Measurements from ENCODE around the gene CALHM6. TPM values are rescaled to one million over a fixed set of nuclear protein-coding genes. Genes with fewer than 3 reads are reported as not detected.
A peak's percentile ranks its signal among the peaks of the same experiment; 100 is the strongest.
"Not testable (repeated sequence)": the region's sequence is repeated elsewhere in the genome, so short reads cannot be mapped to it uniquely, and the experiment has no call there.

CALHM6 gene
- total RNA-seq, 1 experiment from 2014 or later, result 9.6 TPM

DNA sequence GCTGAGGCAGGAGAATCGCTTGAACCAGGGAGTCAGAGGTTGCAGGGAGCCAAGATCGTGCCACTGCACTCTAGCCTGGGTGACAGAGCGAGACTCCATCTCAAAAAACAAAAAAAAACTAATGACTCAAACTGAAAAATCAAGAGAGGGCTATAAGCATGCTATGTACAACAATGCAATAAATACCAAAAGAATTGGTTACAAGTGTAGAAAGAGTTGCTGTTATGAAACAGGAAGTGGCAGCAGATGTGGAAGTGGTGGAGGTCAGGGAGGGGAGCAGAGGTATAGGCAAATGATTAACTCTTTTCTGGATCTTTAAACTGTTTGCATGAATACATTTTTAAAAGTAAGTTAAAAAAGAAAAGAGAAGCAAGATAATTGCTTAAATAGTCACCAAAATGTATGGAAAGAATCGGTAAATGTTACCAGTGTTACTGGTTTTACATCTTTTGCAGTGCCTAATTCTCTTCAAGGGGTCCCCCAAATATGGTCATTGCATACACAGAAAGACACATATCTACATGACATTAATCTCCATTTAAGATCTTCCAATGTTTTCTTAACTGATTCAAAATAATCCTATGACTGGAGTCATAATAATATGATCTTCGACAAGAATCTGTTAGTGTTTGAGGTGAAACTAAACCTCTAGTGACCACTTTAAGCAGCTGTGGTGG lies 15.0 kb downstream of the CALHM6 start:
- DNase-seq (ENCODE audit: low read depth), result no peak

- no peak for DNase-seq (ENCODE audit: low read depth)
Observed at GRCh38 chr6:116482780-116483179, 21.6 kb downstream of the CALHM6 start.

DNA sequence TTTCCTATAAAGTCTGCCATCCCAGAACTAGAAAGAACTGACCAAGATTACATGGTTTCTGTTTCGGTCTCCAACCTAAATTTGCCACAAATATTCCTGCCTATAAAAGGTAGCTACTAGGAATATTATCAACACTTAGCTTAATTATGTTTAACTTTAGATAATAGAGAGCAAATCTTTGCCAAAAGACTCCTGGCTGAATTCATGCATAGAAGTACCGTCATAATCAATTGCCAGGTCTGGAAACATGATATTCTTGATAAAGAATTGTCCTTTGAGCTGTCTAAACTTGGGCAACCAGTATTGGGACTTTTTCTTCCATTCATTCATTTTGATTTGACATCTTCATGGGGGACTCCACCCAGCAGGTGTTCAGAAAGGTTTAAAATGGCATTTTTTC lies 22.4 kb downstream of the CALHM6 start:
- DNase-seq (ENCODE audit: low read depth), result no peak

DNA sequence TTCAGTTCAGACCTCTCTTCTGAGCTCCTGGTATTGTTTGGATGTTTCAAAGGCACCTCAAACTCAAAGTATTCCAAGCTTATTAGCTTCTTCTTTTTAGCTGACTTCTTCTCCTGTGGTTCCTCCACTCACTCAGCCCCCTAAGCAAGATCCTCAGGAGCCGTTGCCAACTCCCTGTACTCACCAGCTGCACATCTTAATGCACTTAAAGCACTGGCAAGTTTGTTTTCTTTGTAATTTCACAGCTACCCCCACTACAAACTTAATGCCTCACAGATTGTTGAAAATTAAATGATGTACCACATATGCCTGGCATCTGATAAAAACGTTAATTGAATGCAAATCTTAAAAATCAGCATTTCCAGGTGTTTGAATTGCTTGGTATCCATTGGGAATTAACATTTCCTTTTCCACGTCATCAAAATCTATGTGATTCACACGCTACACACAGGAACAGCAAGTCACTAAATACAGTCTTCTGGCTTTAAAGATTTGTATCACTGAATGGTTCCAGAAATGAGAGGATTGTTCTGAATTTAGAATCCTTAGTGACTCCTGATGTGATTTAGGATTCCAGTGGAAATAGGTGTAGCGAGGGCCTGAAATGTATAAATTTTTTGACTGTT lies 24.5 kb downstream of the CALHM6 start:
- DNase-seq (ENCODE audit: low read depth), result no peak

- DNase-seq (ENCODE audit: low read depth), result no peak
Observed at GRCh38 chr6:116491610-116492330, 30.6 kb downstream of the CALHM6 start.

DNA sequence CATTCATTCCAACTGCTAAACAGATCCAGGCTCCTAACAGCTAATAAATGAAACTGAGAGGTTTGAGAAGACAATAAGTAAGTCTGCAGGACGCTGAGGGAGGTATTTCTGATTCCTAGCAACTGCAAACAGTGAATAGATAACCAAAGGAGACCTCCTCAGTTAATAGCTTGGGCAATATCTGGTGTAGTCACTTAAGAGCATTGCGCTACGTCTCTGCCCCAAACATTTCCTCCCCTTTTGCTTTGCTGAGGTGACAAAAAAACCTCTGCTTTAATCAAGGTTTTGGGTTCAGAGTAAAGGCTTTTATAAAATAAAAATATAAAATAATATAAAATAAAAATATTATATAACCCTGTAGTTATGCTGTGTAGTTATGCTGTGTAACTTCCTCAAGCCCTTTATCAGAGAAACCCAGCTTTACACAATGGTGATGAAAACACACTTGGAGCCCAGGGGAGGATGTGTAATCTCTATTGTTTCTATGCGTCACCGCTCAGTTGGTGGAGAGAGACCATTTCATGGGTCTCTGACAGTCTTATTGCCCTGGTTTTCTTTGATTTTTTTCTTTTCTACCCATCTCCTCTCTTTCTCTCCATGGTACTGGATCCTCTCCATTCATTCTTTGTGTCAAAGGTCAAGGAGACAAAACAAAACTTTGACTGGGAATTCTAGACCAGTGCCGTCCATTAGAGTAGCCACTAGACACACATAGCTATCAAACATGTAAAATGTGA lies 31.3 kb downstream of the CALHM6 start:
- DNase-seq (ENCODE audit: low read depth), result no peak

GRCh38 chr6:116495161-116495560 lies 34.0 kb downstream of the CALHM6 start:
- DNase-seq (ENCODE audit: low read depth), result not testable (repeated sequence)

GRCh38 chr6:116497113-116497676 lies 36.0 kb downstream of the CALHM6 start:
- no peak for DNase-seq (ENCODE audit: low read depth)

DNA sequence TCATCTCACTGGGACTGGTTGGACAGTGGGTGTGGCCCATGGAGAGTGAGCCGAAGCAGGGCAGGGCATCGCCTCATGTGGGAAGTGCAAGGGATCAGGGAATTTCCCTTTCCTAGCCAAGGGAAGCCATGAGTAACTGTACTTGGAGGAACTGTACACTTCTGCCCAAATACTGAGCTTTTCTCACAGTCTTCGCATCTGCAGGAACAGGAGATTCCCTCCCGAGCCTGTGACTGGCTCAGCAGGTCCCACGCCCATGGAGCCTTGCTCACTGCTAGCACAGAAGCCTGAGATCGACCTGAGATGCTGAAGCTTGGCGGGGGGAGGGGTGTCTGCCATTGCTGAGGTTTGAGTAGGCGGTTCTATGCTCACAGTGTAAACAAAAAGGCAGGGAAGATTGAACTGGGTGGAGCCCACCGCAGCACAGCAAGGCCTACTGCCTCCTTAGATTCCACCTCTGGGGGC lies 39.8 kb downstream of the CALHM6 start:
- DNase-seq (ENCODE audit: low read depth), result peak; percentile 66

DNA sequence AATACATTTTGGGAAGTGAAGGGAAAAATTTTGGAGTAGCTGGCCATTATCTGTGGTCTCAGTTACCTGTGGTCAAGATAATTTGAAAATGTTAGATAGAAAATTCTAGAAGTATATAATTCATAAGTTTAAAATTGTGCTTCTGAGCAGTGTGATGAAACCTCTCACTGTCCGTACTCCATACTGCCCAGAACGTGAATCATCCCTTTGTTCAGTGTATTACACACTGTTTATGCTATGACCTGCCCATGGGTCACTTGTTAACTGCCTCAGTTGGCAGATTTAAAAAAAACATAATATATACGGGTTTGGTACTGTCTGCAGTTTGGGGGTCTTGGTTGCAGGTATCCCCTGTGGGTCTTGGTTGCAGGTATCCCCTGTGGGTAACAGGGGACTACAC lies 46.1 kb downstream of the CALHM6 start:
- peak; percentile 29 for DNase-seq (ENCODE audit: low read depth)

DNA sequence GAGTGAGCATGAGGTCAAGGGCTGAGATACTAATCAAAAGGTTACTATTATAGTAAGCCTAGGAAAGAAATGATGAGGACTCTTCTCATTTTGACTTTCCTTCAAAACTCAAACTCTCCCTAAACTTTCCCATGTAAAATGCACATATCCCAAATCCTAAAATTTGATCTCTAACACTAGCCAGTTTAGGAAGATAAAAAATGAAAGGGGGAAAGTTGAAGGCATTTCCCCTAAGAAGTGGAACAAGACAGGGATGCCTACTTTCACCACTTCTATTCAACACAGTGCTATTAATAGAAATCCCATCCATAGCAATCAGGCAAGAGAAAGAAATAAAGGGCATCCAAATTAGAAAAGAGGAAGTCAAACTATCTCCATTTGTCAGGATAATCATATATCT lies 47.4 kb downstream of the CALHM6 start:
- DNase-seq (ENCODE audit: low read depth), result no peak

- DNase-seq (ENCODE audit: low read depth), result peak; percentile 89
Observed at GRCh38 chr6:116511424-116512110, 50.4 kb downstream of the CALHM6 start, which contains the start of gene CALHM5. Gene CALHM5 (plus strand): TSS chr6:116511639. CDS start chr6:116511697, 58 bp downstream.

GRCh38 chr6:116512111-116512559 lies 51.0 kb downstream of the CALHM6 start:
- peak; percentile 37 for DNase-seq (ENCODE audit: low read depth)

- no peak for DNase-seq (ENCODE audit: low read depth)
Observed at GRCh38 chr6:116512734-116513133, 51.6 kb downstream of the CALHM6 start.

Other genes starting within 250 kb of the CALHM6 start
- gene TSPYL4, start 207.3 kb upstream of the CALHM6 start, total RNA-seq (2014; rRNA removed; shearing (Covaris generic)), result 17.4 and 19.5 TPM in 2 replicates
- gene TSPYL1, start 181.4 kb upstream of the CALHM6 start, total RNA-seq (2014; rRNA removed; shearing (Covaris generic)), result 53.4 and 57.9 TPM in 2 replicates
- gene DSE, start 90.4 kb upstream of the CALHM6 start, total RNA-seq (2014; rRNA removed; shearing (Covaris generic)), result 64.9 and 69.7 TPM in 2 replicates
- gene CALHM5, start 50.3 kb downstream of the CALHM6 start, total RNA-seq (2014; rRNA removed; shearing (Covaris generic)), result 4.1 and 4.7 TPM in 2 replicates
- not detected in 2 replicates for gene TRAPPC3L, start 84.3 kb downstream of the CALHM6 start, total RNA-seq (2014; rRNA removed; shearing (Covaris generic))
- not detected in 2 replicates for gene CALHM4, start 92.4 kb downstream of the CALHM6 start, total RNA-seq (2014; rRNA removed; shearing (Covaris generic))
- 41.9 and 54.5 TPM in 2 replicates for gene RWDD1, start 110.1 kb downstream of the CALHM6 start, total RNA-seq (2014; rRNA removed; shearing (Covaris generic))
- not detected in 2 replicates for gene RSPH4A, start 155.1 kb downstream of the CALHM6 start, total RNA-seq (2014; rRNA removed; shearing (Covaris generic))
- gene ZUP1, start 207.4 kb downstream of the CALHM6 start, total RNA-seq (2014; rRNA removed; shearing (Covaris generic)), result 14.8 and 18.7 TPM in 2 replicates
- gene KPNA5, start 219.8 kb downstream of the CALHM6 start, total RNA-seq (2014; rRNA removed; shearing (Covaris generic)), result 7.2 and 8.1 TPM in 2 replicates